Measurements from ENCODE around the gene KCTD21.

- TF ChIP-seq CTCF (IDR thresholded peaks at IDR 0.05) (no peak), POLR2A (IDR thresholded peaks at IDR 0.05) (no peak)
Observed at GRCh38 chr11:78138694-78139421, 49.6 kb downstream of the KCTD21 start.

Data from ovary (tissue), 3 donors.